Stimulated activated naive CD8-positive, alpha-beta T cell treated with anti-CD3 and anti-CD28 coated beads, Interleukin-15, Interleukin-2, amounts not matched to agents 100 ng/mL and 50 ng/mL, for 24 hours (primary cell): ENCODE results near the gene UFSP1.
A peak's percentile ranks its signal among the peaks of the same experiment; 100 is the strongest.
"Not testable (repeated sequence)": the region's sequence is repeated elsewhere in the genome, so short reads cannot be mapped to it uniquely, and the experiment has no call there.

Experiments used
- H3K27ac Mint-ChIP-seq: one replicate; pipeline ENCODE4 v1.8.0; 2021; ENCODE audit warnings: mild to moderate bottlenecking, mixed read lengths
- H3K27me3 Mint-ChIP-seq: one replicate; pipeline ENCODE4 v1.8.0; 2021; ENCODE audit warnings: mixed read lengths
- H3K36me3 Mint-ChIP-seq: one replicate; pipeline ENCODE4 v1.8.0; 2021; ENCODE audit warnings: low read depth, mixed read lengths
- H3K4me1 Mint-ChIP-seq: one replicate; pipeline ENCODE4 v1.8.0; 2021; ENCODE audit warnings: low read depth, mixed read lengths
- H3K4me3 Mint-ChIP-seq: one replicate; pipeline ENCODE4 v1.8.0; 2021; ENCODE audit warnings: mild to moderate bottlenecking, mixed read lengths
- H3K9me3 Mint-ChIP-seq: one replicate; pipeline ENCODE4 v1.8.0; 2021; ENCODE audit warnings: mixed read lengths

Gene UFSP1

DNA sequence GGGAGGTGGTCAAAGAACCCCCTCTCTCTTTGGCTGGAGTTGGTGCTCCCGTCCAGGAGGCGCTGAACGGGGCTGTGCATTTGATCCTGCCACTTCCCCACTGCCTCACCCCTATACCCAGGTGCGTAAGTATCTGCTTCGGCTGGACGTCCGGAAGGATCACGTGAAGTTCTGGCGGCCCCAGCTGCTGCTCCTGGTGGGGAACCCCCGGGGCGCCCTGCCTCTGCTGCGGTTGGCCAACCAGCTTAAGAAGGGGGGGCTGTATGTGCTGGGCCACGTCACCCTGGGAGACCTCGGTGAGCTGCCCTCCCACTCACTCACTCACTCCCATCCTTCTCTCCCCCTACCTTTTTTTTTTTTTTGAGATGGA, 27.9 kb downstream of the UFSP1 start:
- Mint-ChIP-seq H3K36me3 (peaks cover 29% of the 10 kb centered on the region), H3K9me3 (no peaks in the 10 kb centered on the region), H3K27me3 (no peaks in the 10 kb centered on the region)

DNA sequence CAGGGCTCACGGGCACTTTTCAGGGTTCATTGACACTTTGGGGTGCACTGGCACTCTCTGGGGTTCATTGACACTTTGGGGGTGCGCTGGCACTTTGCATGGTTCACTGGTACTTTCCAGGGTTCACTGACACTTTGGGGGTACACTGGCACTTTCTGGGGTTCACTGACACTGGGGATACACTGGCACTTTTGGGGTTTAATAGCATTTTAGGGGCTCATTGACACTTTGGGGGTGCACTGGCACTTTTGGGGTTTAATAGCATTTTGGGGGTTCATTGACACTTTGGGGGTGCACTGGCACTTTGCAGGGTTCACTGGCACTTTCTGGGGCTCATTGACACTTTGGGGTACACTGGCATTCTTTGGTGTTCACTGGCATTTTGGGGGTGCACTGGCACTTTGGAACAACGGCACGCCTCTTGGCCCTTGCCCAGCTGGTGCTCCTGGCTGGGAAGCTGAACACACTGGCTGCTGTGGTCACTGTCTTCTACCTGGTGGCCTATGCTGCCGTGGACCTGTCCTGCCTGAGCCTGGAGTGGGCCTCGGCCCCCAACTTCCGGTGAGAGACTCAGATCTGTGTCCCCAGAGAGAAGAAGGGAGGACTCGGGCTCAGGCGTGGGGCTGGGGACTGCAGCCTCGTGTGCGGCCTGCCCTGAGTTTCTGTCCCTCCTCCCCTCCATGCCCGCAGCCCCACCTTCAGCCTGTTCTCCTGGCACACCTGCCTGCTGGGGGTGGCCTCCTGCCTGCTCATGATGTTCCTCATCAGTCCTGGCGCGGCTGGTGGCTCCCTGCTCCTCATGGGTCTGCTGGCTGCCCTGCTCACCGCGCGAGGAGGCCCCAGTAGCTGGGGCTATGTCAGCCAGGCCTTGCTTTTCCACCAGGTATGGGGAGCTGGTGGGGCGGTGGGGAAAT, 28.6 kb downstream of the UFSP1 start:
- H3K4me3 Mint-ChIP-seq: no peak overlapping the region
- peaks cover 29% of the 10 kb centered on the region for H3K36me3 Mint-ChIP-seq
- no peak overlapping the region for H3K27ac Mint-ChIP-seq
- H3K4me1 Mint-ChIP-seq: no peaks in the 10 kb centered on the region
- no peaks in the 10 kb centered on the region for H3K9me3 Mint-ChIP-seq
- H3K27me3 Mint-ChIP-seq: no peaks in the 10 kb centered on the region

More for the DNA sequence above, 27.9 kb downstream of the UFSP1 start:
- Mint-ChIP-seq H3K4me1 (peaks cover 3% of the 10 kb centered on the region), H3K4me3 (no peak overlapping the region), H3K27ac (no peak overlapping the region)

DNA sequence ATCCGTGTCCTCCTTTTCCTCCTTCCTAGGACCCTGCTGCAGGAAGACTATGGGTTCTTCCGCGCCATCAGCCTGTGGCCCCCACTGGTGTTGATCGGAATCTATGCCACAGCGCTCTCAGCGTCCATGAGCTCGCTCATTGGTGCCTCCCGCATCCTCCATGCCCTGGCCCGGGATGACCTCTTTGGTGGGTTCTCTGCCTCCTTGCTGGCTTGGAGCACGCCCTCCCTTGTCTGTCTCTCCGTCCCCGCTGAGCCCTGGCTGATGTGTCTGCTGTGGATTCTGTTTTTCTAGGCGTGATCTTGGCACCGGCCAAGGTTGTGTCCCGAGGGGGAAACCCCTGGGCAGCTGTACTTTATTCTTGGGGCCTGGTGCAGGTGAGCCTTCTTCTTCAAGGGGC, 29.7 kb downstream of the UFSP1 start:
- no peak overlapping the region for H3K4me3 Mint-ChIP-seq

DNA sequence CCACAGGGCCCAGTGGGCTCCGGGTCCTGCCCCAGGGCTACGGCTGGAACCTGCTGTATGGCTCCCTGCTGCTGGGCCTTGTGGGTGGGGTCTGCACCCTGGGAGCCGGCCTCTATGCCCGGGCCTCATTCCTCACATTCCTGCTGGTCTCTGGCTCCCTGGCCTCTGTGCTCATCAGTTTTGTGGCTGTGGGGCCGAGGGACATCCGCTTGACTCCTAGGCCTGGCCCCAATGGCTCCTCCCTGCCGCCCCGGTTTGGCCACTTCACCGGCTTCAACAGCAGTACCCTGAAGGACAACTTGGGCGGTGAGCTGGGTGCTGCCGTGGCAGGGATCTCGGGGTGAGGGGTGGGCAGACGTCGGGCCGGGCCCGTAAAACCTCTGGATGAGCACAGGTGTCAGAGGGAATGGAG, 32.6 kb downstream of the UFSP1 start:
- H3K4me3 Mint-ChIP-seq: no peak overlapping the region
- H3K27me3 Mint-ChIP-seq: no peaks in the 10 kb centered on the region
- H3K4me1 Mint-ChIP-seq: peaks cover 12% of the 10 kb centered on the region
- H3K36me3 Mint-ChIP-seq: peaks cover 12% of the 10 kb centered on the region
- H3K27ac Mint-ChIP-seq: no peak overlapping the region
- H3K9me3 Mint-ChIP-seq: no peaks in the 10 kb centered on the region

More for the DNA sequence above, 29.7 kb downstream of the UFSP1 start:
- Mint-ChIP-seq H3K27me3 (no peaks in the 10 kb centered on the region), H3K36me3 (peaks cover 25% of the 10 kb centered on the region), H3K9me3 (no peaks in the 10 kb centered on the region), H3K4me1 (no peaks in the 10 kb centered on the region), H3K27ac (no peak overlapping the region)

DNA sequence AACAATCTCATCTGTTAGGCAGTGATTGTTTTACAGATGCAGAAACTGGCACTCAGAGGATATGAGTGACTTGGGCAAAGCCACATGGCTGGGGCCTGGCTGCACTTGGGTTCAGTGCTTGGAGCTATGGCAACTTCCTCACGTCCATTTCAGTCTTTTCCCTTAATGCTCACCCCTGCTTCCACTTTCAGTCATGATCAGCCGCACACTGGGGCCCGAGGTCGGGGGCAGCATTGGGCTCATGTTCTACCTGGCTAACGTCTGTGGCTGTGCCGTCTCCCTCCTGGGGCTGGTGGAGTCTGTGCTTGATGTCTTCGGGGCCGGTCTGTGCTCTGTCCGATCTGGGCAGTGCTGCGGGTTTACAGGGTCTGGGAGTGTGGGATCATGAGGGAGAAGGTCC, 34.0 kb downstream of the UFSP1 start:
- Mint-ChIP-seq H3K4me1 (peaks cover 18% of the 10 kb centered on the region), H3K9me3 (no peaks in the 10 kb centered on the region), H3K27ac (no peak overlapping the region), H3K4me3 (no peak overlapping the region), H3K36me3 (peaks cover 8% of the 10 kb centered on the region), H3K27me3 (no peaks in the 10 kb centered on the region)

DNA sequence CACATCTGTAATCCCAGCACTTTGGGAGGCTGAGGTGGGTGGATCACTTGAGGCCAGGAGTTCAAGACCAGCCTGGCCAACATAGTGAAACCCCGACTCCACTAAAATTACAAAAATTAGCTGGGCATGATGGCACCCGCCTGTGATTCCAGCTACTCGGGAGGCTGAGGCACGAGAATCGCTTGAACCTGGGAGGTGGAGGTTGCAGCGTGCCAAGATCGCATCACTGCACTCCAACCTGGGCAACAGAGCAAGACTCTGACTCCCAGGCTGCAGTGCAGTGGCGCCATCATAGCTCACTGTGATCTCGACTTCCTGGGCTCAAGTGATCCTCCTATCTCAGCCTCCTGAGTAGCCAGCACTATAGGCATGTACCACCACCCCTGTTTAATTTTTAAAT, 34.6 kb downstream of the UFSP1 start:
- not testable (repeated sequence) for H3K27ac Mint-ChIP-seq, H3K27me3 Mint-ChIP-seq, H3K4me3 Mint-ChIP-seq, H3K36me3 Mint-ChIP-seq, H3K9me3 Mint-ChIP-seq
- peaks cover 18% of the 10 kb centered on the region for H3K4me1 Mint-ChIP-seq

DNA sequence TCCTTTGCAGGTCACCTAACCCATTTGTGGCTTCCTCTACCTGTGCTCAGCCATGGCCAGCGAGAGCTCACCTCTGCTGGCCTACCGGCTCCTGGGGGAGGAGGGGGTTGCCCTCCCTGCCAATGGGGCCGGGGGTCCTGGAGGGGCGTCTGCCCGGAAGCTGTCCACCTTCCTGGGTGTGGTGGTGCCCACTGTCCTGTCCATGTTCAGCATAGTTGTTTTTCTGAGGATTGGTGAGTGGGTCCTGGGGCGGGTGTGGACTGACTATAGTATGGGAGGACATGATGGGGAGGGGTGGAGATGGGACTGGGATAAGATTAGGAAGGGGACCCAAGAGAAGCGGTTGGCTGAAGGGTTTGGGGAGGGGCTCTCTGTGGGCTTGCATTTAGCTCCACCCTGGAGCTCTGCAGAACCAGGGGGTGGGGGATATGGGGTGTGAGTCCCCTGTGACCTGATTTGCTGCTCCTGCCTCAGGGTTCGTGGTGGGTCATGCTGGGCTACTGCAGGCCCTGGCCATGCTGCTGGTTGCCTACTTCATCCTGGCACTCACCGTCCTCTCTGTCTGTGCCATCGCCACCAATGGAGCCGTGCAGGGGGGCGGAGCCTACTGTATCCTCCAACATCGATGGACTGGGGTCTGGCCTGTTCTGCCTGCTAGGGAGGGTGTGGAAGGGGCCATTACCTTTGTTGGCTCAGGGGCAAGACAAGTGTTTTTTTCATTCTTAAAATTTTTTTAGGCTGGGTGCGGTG, 35.2 kb downstream of the UFSP1 start:
- Mint-ChIP-seq H3K4me3 (peak overlapping the region; percentile 89), H3K9me3 (no peaks in the 10 kb centered on the region), H3K27ac (no peak overlapping the region), H3K36me3 (no peaks in the 10 kb centered on the region), H3K27me3 (no peaks in the 10 kb centered on the region), H3K4me1 (peaks cover 18% of the 10 kb centered on the region)

DNA sequence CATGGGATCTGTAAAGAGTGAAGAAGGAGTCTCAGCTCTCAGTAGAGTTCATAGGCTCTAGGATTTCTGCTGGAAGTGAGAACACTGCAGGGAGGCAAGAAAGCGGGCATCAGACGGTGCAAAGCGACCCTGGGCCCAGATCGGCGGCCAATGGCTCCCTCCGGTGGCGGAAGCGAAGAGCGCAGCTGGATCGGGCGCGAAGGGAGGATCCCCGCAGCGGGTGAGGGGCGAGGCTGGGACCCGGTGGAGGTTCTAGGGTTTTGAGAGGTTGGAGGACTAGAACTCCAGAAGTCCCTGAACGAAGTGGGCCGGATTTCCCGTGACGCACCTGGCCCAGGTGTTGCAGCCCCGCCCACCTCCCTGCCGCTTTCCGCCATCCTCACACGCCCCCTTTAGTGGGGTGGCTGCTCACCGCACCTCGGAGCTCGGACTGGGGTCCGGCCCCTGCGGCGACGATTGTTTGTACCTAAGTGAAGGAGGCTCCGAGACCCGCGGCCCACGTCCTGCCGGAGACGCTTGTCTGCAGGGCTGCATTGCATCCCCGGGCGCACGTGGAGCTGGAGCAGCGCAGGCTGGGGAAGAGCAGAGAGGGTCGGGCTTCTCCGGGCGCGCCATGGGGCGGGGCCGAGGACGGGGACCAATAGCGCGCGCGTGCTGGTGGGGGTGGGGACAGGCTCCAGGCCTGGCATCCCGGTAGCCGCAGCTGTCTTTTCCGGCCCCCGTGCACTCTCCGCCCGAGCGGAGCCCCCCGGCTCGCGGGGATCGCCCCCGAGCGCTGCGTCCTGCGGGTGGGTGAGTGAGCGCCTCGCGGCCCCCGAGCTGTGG, 37.3 kb downstream of the UFSP1 start, which contains the start of gene SLC12A9:
TSS of gene SLC12A9 (plus strand) at position 666 of the 825 bp plus-strand sequence. CDS start 1,485 bp downstream, outside the sequence.
- H3K27ac Mint-ChIP-seq: peak within 1 kb of the TSS; percentile 68
- H3K9me3 Mint-ChIP-seq: no peaks in the 10 kb centered on the region
- H3K4me1 Mint-ChIP-seq: peaks cover 18% of the 10 kb centered on the region
- H3K4me3 Mint-ChIP-seq: peak within 1 kb of the TSS; percentile 89
- H3K27me3 Mint-ChIP-seq: no peaks in the 10 kb centered on the region
- H3K36me3 Mint-ChIP-seq: no peaks in the 10 kb centered on the region

DNA sequence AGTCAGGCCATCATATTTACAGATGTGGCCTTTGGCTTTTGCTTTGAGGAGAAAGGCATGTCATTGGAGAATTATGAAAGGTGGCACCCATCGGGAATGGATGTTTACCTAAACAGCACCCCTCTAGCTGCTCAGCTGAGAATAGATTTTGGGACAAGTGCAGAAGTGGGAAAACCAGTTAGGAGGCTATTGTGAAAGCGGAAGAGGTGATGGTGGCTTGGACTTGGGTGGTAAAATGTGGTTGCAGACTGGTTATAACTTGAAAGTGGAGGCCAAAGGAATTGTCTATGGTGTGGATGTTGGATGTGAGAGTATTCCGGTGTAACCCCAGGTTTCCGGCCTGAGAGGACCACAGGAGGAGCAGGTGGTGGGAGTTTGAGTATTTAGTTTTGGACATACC, 42.2 kb downstream of the UFSP1 start:
- Mint-ChIP-seq H3K27me3 (no peaks in the 10 kb centered on the region), H3K4me1 (peaks cover 8% of the 10 kb centered on the region), H3K27ac (no peak overlapping the region), H3K4me3 (no peak overlapping the region), H3K9me3 (no peaks in the 10 kb centered on the region), H3K36me3 (no peaks in the 10 kb centered on the region)

DNA sequence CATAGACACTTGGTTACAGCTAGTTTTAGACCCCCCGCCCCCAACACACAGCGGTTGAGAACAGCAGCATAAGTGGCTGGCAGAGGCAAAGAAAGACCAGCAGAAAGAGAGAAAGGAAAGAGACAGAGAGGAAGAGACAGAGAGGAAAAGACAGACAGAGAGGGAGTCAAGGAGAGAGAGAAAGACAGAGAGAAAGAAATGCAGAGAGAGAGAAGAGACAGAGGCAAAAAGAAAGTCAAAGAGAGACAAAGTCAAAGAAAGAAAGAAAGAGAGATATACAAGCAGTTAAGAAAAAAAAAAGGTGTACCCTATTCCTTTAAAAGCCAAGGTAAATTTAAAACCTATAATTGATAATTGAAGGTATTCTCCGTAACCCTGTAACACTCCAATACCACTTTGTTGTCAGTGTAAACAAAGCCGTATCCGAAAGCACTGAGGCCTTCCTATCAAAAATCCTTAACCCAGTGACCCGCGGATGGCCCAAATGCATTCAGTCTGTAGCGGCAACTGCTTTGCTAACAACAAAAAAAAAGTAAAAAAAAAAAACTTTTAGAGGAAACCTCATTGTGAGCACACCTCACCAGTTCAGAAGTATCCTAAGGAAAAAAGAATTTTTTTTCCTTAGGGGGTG, 48.9 kb downstream of the UFSP1 start:
- no peaks in the 10 kb centered on the region for H3K9me3 Mint-ChIP-seq
- peaks cover 14% of the 10 kb centered on the region for H3K4me1 Mint-ChIP-seq
- H3K27me3 Mint-ChIP-seq: no peaks in the 10 kb centered on the region
- no peak overlapping the region for H3K27ac Mint-ChIP-seq
- no peak overlapping the region for H3K4me3 Mint-ChIP-seq
- H3K36me3 Mint-ChIP-seq: no peaks in the 10 kb centered on the region

DNA sequence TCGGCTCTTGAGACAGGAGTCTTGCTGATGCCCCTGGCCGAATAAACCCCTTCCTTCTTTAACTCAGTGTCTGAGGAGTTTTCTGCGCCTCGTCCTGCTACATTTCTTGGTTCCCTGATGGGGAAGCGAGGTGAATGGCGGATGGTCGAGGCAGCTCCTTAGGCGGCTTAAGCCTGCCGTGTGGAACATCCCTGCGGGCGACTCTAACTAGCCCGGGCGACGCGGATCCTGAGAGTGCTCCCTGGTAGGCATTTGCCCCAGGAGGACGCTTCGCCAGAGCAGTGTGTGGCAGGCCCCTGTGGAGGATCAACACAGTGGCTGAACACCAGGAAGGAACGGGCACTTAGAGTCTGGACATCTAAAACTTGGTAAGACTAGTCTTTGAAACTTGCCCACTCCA, 50.2 kb downstream of the UFSP1 start:
- Mint-ChIP-seq H3K36me3 (no peaks in the 10 kb centered on the region), H3K27me3 (no peaks in the 10 kb centered on the region), H3K4me3 (no peak overlapping the region), H3K27ac (no peak overlapping the region), H3K4me1 (peaks cover 15% of the 10 kb centered on the region), H3K9me3 (no peaks in the 10 kb centered on the region)
